GM19463 (cell line): ENCODE data around the gene NET1.

ENCODE experiments used
- ATAC-seq: cut with Tn5 transposase; IDR thresholded peaks from one replicate; pipeline ENCODE4 v1.9.1; 2021; ENCODE audit warnings: mild to moderate bottlenecking, moderate library complexity; ENCODE audit not compliant: unreplicated experiment

NET1 gene

GRCh38 chr10:5441106-5441505 is 28.7 kb downstream of the NET1 start:
- ATAC-seq = no peak

GRCh38 chr10:5442065-5442989 is 30.0 kb downstream of the NET1 start:
- ATAC-seq = no peak

- peak; percentile 26 for ATAC-seq
Observed at GRCh38 chr10:5442990-5443370, 30.6 kb downstream of the NET1 start.

- peak; percentile 72 for ATAC-seq
Observed at GRCh38 chr10:5443429-5443828, 31.1 kb downstream of the NET1 start.

GRCh38 chr10:5445006-5445405 is 32.6 kb downstream of the NET1 start:
- ATAC-seq = no peak

- ATAC-seq = peak; percentile 43
Observed at GRCh38 chr10:5446390-5446926, 34.1 kb downstream of the NET1 start.

- no peak for ATAC-seq
Observed at GRCh38 chr10:5447056-5447455, 34.7 kb downstream of the NET1 start.

GRCh38 chr10:5447611-5448071 is 35.3 kb downstream of the NET1 start:
- peak; percentile 44 for ATAC-seq

- no peak for ATAC-seq
Observed at GRCh38 chr10:5448333-5449001, 36.1 kb downstream of the NET1 start.

- ATAC-seq = no peak
Observed at GRCh38 chr10:5449227-5449626, 36.9 kb downstream of the NET1 start.

- no peak for ATAC-seq
Observed at GRCh38 chr10:5449823-5450222, 37.5 kb downstream of the NET1 start.

GRCh38 chr10:5450605-5451384 is 38.4 kb downstream of the NET1 start:
- ATAC-seq = no peak

- no peak for ATAC-seq
Observed at GRCh38 chr10:5453749-5454489, 41.6 kb downstream of the NET1 start.

GRCh38 chr10:5456563-5456962 is 44.2 kb downstream of the NET1 start:
- ATAC-seq = no peak

GRCh38 chr10:5457741-5458140 is 45.4 kb downstream of the NET1 start:
- no peak for ATAC-seq

GRCh38 chr10:5458425-5458824 is 46.1 kb downstream of the NET1 start:
- no peak for ATAC-seq

- no peak for ATAC-seq
Observed at GRCh38 chr10:5458949-5459747, 46.8 kb downstream of the NET1 start.

GRCh38 chr10:5460468-5461202 is 48.3 kb downstream of the NET1 start:
- no peak for ATAC-seq

- ATAC-seq = no peak
Observed at GRCh38 chr10:5461203-5461588, 48.8 kb downstream of the NET1 start.
